Thyroid gland (tissue), 4 donors: ENCODE measurements around the gene SLC30A9.

Experiments
- POLR2A ChIP-seq, 2 donors: fragments of 450-650 bp; IDR thresholded peaks; one replicate each; pipeline ENCODE4 v1.6.1; 2017; ENCODE audit warnings: antibody characterized with exemption in 2 of 2, mild to moderate bottlenecking in 2 of 2, moderate library complexity in 1 of 2
- TF ChIP-seq, protein P1 (sequence below), 6 experiments: fragments of 200-600 bp in 3 of 6; fragments of 450-650 bp in 3 of 6; sonication (generic) in 3 of 6; IDR thresholded peaks; one replicate each; pipeline ENCODE4 v1.5.1; 2016 to 2019; ENCODE audit warnings: antibody characterized with exemption in 6 of 6, mild to moderate bottlenecking in 2 of 6, inconsistent platforms in 1 of 6, moderate library complexity in 1 of 6

GRCh38 chr4:41989994-41990364 lies 351 bp upstream of the SLC30A9 start:
- no peak for TF ChIP-seq POLR2A (IDR thresholded peaks at IDR 0.05)
- TF ChIP-seq, protein P1, sequence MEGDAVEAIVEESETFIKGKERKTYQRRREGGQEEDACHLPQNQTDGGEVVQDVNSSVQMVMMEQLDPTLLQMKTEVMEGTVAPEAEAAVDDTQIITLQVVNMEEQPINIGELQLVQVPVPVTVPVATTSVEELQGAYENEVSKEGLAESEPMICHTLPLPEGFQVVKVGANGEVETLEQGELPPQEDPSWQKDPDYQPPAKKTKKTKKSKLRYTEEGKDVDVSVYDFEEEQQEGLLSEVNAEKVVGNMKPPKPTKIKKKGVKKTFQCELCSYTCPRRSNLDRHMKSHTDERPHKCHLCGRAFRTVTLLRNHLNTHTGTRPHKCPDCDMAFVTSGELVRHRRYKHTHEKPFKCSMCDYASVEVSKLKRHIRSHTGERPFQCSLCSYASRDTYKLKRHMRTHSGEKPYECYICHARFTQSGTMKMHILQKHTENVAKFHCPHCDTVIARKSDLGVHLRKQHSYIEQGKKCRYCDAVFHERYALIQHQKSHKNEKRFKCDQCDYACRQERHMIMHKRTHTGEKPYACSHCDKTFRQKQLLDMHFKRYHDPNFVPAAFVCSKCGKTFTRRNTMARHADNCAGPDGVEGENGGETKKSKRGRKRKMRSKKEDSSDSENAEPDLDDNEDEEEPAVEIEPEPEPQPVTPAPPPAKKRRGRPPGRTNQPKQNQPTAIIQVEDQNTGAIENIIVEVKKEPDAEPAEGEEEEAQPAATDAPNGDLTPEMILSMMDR (IDR thresholded peaks at IDR 0.05): no peak
